Fibroblast of lung (primary cell): ENCODE results near the gene PRR19. TPM values are rescaled to one million over a fixed set of nuclear protein-coding genes. Genes with fewer than 3 reads are reported as not detected.

Experiments
- DNase-seq, 2 donors: peaks; one replicate each; pipeline versions ENCODE4 v3.0.0 to v3.0.0-alpha.2; 2010; ENCODE audit warnings: low read depth in 2 of 2
- H2AFZ ChIP-seq: 2 replicates; pipeline ENCODE4 v1.5.1; 2012; ENCODE audit warnings: low read length, control low read depth, inconsistent platforms
- H3K27ac ChIP-seq: 2 replicates; pipeline ENCODE4 v1.5.1; 2011; ENCODE audit warnings: low read length, control low read depth; ENCODE audit not compliant: insufficient read depth
- H3K27me3 ChIP-seq: 2 replicates; pipeline ENCODE4 v1.5.1; 2011; ENCODE audit warnings: mild to moderate bottlenecking, low read length; ENCODE audit not compliant: control insufficient read depth, insufficient read depth
- H3K36me3 ChIP-seq: 2 replicates; pipeline ENCODE4 v1.5.1; 2011; ENCODE audit warnings: low read length; ENCODE audit not compliant: control insufficient read depth, insufficient read depth
- H3K4me1 ChIP-seq: 2 replicates; pipeline ENCODE4 v1.5.1; 2011; ENCODE audit warnings: low read length; ENCODE audit not compliant: control insufficient read depth, insufficient read depth; ENCODE audit errors: extremely low read depth
- H3K4me2 ChIP-seq: 2 replicates; pipeline ENCODE4 v1.5.1; 2011; ENCODE audit warnings: low read length, control low read depth; ENCODE audit not compliant: insufficient read depth; ENCODE audit errors: extremely low read depth
- H3K4me3 ChIP-seq, 4 experiments: fragments of 200-600 bp in 1 of 4; sonication (generic) in 1 of 4; replicated peaks in 1 of 4; 2 replicates each; pipeline ENCODE4 v1.5.1; 2011 to 2016; ENCODE audit warnings: low read length in 4 of 4, low read depth in 3 of 4, mild to moderate bottlenecking in 3 of 4, control low read depth in 2 of 4, inconsistent platforms in 1 of 4, mixed read lengths in 1 of 4; ENCODE audit not compliant: insufficient read depth in 1 of 4; ENCODE audit errors: control extremely low read depth in 1 of 4
- H3K79me2 ChIP-seq: 2 replicates; pipeline ENCODE4 v1.5.1; 2012; ENCODE audit warnings: mild to moderate bottlenecking, low read length, inconsistent platforms; ENCODE audit not compliant: control insufficient read depth, insufficient read depth
- H3K9ac ChIP-seq: 2 replicates; pipeline ENCODE4 v1.5.1; 2011; ENCODE audit warnings: mild to moderate bottlenecking, low read length, control low read depth; ENCODE audit not compliant: insufficient read depth
- H3K9me3 ChIP-seq: 2 replicates; pipeline ENCODE4 v1.5.1; 2012; ENCODE audit warnings: low read depth, low read length; ENCODE audit not compliant: control insufficient read depth, insufficient read depth
- H4K20me1 ChIP-seq: 2 replicates; pipeline ENCODE4 v1.5.1; 2011; ENCODE audit warnings: low read length; ENCODE audit not compliant: control insufficient read depth, insufficient read depth; ENCODE audit errors: extremely low read depth
- CTCF ChIP-seq, 2 donors: IDR thresholded peaks in 1 of 2; conservative IDR thresholded peaks in 1 of 2; 1 replicate in 1 of 2; 2 replicates in 1 of 2; pipeline ENCODE4 v1.5.1; 2011 to 2012; ENCODE audit warnings: low read length in 2 of 2, control low read depth in 1 of 2, inconsistent platforms in 1 of 2, low read depth in 1 of 2, mild to moderate bottlenecking in 1 of 2
- EZH2 ChIP-seq: IDR thresholded peaks from 2 replicates; pipeline ENCODE4 v1.5.1; 2012; ENCODE audit warnings: low read length, control low read depth, mild to moderate bottlenecking; ENCODE audit errors: missing control alignments
- polyA plus RNA-seq, 2 donors: library from polyadenylated mRNA; depleted of rRNA in 1 of 2; stranded (reverse) in 1 of 2; unstranded in 1 of 2; fragments of >200 nt; gene quantifications; 2 replicates each; pipeline ENCODE4 v1.2.1, GENCODE V29; 2011 to 2012; ENCODE audit warnings: missing spikeins in 1 of 2
- total RNA-seq: library from RNA; depleted of rRNA; stranded (reverse); fragments of >200 nt; gene quantifications from 2 replicates; pipeline ENCODE4 v1.2.1, GENCODE V29; 2014

Gene PRR19
- total and polyA plus RNA-seq, 2 donors (not counting 1 experiment from before 2014, with no cell fraction given) = 0.17 to 0.39 TPM

GRCh38 chr19:42276284-42276683 lies 25.6 kb upstream of the PRR19 start:
- H2AFZ ChIP-seq = no peak overlapping the region
- DNase-seq = no peak
- no peaks in the 10 kb centered on the region for H4K20me1 ChIP-seq
- H3K79me2 ChIP-seq = peaks cover 47% of the 10 kb centered on the region
- no peaks in the 10 kb centered on the region for H3K27me3 ChIP-seq
- no peak overlapping the region for H3K27ac ChIP-seq
- H3K4me3 ChIP-seq = no peak overlapping the region
- peaks cover 25% of the 10 kb centered on the region for H3K36me3 ChIP-seq
- no peak overlapping the region for H3K4me2 ChIP-seq
- peaks cover 14% of the 10 kb centered on the region for H3K4me1 ChIP-seq
- no peak overlapping the region for H3K9ac ChIP-seq
- TF ChIP-seq EZH2 (no peak), CTCF (conservative IDR thresholded peaks at IDR 0.05 in 1 of 2, IDR thresholded peaks at IDR 0.05 in 1 of 2; ENCODE audit: low read depth in 1 of 2, low read length in 2 of 2) (no peak)
- no peaks in the 10 kb centered on the region for H3K9me3 ChIP-seq

GRCh38 chr19:42276821-42277220 lies 25.1 kb upstream of the PRR19 start:
- Histone ChIP-seq H3K27ac (no peak overlapping the region), H3K9me3 (no peaks in the 10 kb centered on the region), H3K27me3 (no peaks in the 10 kb centered on the region), H3K9ac (no peak overlapping the region), H4K20me1 (no peaks in the 10 kb centered on the region), H3K4me1 (peaks cover 18% of the 10 kb centered on the region), H3K79me2 (peaks cover 44% of the 10 kb centered on the region), H3K4me3 (no peak overlapping the region), H3K36me3 (peaks cover 24% of the 10 kb centered on the region), H3K4me2 (no peak overlapping the region), H2AFZ (no peak overlapping the region)
- no peak for DNase-seq
- TF ChIP-seq EZH2 (no peak), CTCF (conservative IDR thresholded peaks at IDR 0.05 in 1 of 2, IDR thresholded peaks at IDR 0.05 in 1 of 2; ENCODE audit: low read depth in 1 of 2, low read length in 2 of 2) (no peak)

GRCh38 chr19:42277821-42278451 lies 24.0 kb upstream of the PRR19 start:
- H3K9me3 ChIP-seq = no peaks in the 10 kb centered on the region
- no peak overlapping the region for H3K9ac ChIP-seq
- H2AFZ ChIP-seq = no peak overlapping the region
- TF ChIP-seq EZH2 (no peak), CTCF (conservative IDR thresholded peaks at IDR 0.05 in 1 of 2, IDR thresholded peaks at IDR 0.05 in 1 of 2; ENCODE audit: low read depth in 1 of 2, low read length in 2 of 2) (no peak)
- peaks cover 28% of the 10 kb centered on the region for H3K4me1 ChIP-seq
- H3K79me2 ChIP-seq = peaks cover 44% of the 10 kb centered on the region
- H3K4me3 ChIP-seq = peak overlapping the region in 1 of 4 experiments; percentile 27
- H3K27me3 ChIP-seq = no peaks in the 10 kb centered on the region
- H3K27ac ChIP-seq = no peak overlapping the region
- DNase-seq = peak in 1 of 2 donors; percentile 30
- H4K20me1 ChIP-seq = no peaks in the 10 kb centered on the region
- peaks cover 15% of the 10 kb centered on the region for H3K36me3 ChIP-seq
- H3K4me2 ChIP-seq = peak overlapping the region; percentile 38
